Uterus (tissue), 2 donors: ENCODE results near the gene SIDT1.

Experiments used
- CTCF ChIP-seq, 4 experiments: fragments of 200-600 bp in 2 of 4; fragments of 450-650 bp in 2 of 4; sonication (generic) in 2 of 4; IDR thresholded peaks; one replicate each; pipeline ENCODE4 v1.5.1; 2016 to 2019; ENCODE audit warnings: antibody characterized with exemption in 4 of 4, mild to moderate bottlenecking in 2 of 4, moderate library complexity in 1 of 4
- POLR2A ChIP-seq, 2 donors: fragments of 450-650 bp; IDR thresholded peaks; one replicate each; pipeline ENCODE4 v1.6.1; 2016; ENCODE audit warnings: antibody characterized with exemption in 2 of 2, mild to moderate bottlenecking in 1 of 2, moderate library complexity in 1 of 2

- TF ChIP-seq POLR2A (IDR thresholded peaks at IDR 0.05) (no peak), CTCF (IDR thresholded peaks at IDR 0.05) (no peak)
Observed at GRCh38 chr3:113556946-113557335, 24.6 kb downstream of the SIDT1 start.
